ENCODE measurements around the gene ACOXL. TPM values are rescaled to one million over a fixed set of nuclear protein-coding genes. Genes with fewer than 3 reads are reported as not detected.

ACOXL gene
- total RNA-seq, 1 donor from 2014 or later, result 1.2 TPM

DNA sequence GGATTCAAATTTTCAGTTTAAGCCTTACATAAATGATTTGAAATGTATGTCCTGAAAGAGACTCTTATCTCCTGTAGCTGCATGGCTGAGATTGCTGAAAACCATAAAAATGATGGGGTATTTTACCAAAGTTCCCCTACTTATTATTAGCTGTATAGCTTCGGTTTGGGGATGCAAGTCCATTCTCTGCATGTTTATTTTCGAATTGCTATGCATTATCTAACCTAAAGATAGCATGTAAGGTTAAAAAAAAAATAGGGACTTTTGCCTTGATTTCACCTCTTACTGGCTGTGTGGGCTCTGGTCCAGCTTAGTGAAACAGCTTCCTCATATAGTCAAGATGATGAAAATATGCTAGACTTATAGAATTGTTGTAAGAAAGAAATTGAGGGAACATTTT lies 14.0 kb upstream of the ACOXL start:
- intact Hi-C loops (cut with micrococcal nuclease), result no loop called here

DNA sequence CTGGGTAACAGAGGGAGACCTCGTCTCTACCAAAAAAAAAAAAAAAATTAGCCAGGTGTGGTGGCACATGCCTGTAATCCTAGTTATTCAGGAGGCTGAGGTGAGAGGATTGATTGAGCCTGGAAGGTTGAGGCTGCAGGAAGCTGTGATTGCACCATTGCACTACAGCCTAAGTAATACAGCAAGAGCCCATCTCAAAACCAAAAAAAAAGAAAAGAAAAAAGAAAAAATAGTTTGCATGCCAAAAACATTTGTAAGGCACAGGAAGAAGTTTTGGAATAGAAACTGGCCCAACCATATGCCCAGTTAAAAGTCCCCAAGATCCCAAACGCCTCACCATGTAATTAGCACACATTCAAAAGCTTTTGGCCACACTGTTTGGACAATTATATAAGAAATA lies 13.4 kb upstream of the ACOXL start:
- intact Hi-C loops (cut with micrococcal nuclease), result no loop called here

DNA sequence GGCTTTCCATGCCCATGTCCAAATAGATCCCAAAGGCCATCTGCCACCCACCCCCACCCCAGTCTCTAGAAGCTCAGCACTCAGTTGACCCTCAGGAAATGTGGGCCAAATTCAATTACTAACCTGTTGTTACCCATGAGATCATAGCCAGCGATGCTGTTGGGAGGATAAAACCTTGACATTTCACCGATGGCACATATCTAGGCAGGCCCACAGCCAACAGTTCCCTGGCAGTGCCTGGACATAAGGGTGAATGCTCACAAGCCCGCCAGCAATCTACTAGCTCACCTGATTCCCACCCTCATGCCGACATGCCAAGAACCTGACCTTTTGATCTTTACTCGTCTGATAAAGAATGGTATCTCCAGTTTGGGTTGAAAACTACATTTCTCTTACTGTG lies 11.8 kb upstream of the ACOXL start:
- intact Hi-C loops (cut with micrococcal nuclease), result no loop called here

DNA sequence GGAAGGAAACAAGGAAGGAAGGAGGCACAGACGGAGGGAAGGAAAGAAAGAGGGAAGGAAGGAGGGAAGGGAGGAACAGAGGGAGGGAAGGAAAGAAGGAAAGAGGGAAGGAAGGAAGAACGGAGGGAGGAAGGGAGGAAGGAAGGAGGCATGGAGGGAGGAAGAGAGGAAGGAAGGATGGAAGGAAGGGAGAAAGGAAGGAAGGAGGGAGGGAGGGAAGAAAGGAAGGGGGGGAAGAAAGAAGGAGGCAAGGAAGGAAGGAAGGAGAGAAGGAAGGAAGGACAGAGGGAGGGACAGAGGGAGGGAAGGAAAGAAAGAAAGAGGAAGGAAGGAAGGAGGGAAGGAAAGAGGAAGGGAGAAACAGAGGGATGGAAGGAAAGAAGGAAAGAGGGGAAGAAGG lies 7.6 kb upstream of the ACOXL start:
- intact Hi-C loops (cut with micrococcal nuclease), result no loop called here

DNA sequence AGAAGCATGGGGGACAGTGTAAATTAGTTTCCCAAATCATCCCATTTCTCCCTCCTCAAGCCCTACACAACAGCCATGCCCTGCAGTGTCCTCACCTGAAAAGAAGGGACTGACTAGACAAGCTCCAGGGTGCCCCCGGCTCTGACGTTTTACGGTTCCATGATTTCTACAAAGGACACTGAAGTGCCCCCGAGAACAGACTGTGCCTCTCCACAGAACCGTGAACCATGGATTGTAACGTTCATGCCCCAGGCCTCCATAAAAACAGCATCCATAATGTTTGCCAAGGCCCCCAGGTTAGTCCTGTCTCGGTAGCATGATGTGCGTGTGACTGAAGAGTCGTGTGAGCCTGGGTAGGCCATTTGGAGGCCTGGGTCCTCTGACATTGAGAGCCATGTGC lies 7.0 kb upstream of the ACOXL start:
- intact Hi-C loops (cut with micrococcal nuclease), result no loop called here

DNA sequence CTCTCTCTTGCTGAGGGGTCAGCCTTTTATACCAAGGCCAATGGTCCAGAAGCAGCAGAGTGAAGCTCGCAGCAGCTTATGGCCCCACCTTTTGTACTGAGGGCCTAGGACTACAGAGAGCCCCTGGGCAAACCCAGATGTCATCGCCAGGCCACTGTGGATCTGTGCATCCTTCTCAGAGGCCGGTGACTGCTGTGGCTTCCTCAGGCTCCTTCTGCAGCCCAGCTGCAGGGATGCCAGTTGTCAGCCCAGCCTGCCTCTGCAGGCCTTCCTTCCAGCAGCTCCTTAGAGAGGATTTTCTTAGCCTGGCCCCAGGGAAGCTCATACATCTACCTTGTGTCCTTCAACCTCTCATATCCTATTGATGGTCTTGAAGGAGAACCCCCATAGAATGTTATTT lies 6.5 kb upstream of the ACOXL start:
- intact Hi-C loops (cut with micrococcal nuclease), result no loop called here

DNA sequence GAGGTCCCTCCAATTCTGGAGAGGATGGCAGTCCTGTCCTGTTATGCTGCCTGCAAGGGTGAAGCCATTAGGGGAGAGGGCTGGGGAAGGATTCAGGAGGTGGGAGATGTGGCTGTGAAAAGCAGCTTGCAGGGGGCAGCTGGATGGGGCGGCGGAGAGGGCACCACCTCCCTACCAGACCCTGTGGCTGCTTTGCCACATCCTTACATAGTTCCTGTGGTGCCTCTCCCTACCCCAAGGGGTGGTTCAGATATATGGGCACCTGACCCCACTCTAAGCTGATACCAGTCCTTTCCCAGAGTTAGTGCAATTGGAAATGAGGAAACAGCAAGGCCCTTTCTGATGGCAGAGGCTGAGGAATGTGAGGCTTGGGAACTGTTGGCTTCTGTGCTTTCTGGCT lies 6.1 kb upstream of the ACOXL start:
- intact Hi-C loops (cut with micrococcal nuclease), result no loop called here

DNA sequence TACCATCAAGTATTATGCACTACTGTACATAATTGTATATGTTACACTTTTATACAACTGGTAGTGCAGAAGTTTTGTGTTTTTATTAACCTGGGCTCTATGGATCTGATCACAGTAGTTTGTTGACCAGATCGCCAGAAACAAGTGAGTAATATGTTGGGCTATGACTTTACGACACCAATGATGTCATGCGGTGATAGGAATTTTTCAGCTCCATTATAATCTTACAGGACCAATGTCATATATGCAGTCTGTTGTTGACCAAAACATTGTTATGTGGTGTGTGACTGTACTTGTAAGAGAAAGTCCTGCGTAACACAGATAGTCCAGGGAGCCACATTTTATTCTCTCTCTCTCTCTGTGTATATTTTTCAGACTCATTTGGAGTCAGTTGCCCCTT lies 4.5 kb upstream of the ACOXL start:
- intact Hi-C loops (cut with micrococcal nuclease), result no loop called here

DNA sequence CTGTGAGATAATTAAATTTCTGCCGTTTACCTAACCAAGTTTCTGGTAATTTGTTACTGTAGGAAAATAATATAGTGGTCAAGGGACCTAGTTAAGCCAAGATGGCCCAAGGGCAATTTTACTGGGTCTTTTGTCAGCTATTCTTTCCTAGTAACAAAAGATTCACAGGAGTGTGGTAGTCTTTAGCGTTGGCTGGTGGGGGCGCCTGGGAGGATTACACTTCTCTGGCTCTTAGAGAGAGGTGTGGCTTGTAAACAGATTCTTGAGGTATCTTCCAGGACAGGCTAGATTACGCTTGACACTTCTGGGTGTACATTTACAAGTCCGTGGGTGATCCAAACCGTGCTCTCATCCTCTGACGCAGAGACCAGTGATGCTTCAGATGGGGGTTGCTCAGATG lies 3.3 kb upstream of the ACOXL start:
- intact Hi-C loops (cut with micrococcal nuclease), result no loop called here

DNA sequence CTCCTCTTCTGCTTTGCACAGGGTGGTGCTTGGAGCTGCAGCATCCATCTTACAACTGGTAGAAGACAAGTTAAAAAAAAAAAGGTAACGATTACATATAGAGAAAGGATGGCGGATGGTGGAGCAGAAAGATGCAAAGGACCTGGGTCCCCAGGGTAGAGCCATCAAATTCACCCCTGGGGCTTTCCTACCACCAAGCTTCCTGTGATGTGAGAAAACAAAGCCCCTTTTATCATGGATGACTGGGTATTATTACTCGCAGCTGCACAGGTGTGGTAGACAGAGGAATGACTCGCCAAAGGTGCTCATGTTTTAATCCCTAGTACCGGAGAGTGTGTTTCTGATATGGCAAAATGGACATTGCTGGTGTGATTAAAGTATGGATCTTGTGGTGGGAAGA lies 1.3 kb upstream of the ACOXL start:
- intact Hi-C loops (cut with micrococcal nuclease), result no loop called here

DNA sequence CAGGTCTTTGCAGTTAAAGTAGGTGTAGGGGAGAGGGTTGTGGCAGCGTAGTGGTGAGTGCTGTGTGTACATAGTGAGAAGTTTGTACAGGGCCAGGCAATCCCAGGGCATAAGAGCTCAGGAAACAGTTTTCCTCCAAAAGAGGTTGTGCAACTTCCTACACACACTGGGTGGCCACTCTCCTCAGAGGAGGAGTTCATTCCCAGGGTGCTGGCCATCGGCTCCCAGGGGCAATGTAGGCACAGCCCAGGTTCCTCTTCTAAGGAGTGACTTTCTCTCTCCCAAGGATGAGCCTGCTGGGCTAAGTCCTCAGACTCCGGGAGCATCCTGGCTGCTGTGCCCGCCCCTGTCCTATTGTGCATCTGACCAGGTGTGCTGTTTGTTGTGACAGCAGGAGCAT lies 3.0 kb downstream of the ACOXL start:
- intact Hi-C loops (cut with micrococcal nuclease), result no loop called here

DNA sequence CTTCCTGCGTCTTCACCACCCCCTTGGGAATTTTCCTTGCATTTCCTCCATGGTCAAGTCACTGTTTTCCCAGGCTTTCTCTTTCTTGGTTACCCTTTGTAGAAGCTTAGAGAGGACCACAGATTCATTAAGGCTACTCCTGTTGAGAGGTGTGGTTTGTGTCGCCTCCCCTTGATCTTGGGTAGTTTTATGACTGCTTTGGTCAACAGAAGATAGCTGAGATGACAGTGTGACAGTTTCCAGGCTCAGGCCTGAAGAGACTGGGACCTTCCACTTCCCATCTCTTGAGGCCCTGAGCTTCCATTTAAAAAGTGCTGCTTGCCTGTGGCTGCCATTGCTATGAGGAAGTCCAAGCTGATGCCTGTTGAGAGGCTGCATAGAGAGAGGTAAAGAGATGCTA lies 5.4 kb downstream of the ACOXL start:
- intact Hi-C loops (cut with micrococcal nuclease), result no loop called here

DNA sequence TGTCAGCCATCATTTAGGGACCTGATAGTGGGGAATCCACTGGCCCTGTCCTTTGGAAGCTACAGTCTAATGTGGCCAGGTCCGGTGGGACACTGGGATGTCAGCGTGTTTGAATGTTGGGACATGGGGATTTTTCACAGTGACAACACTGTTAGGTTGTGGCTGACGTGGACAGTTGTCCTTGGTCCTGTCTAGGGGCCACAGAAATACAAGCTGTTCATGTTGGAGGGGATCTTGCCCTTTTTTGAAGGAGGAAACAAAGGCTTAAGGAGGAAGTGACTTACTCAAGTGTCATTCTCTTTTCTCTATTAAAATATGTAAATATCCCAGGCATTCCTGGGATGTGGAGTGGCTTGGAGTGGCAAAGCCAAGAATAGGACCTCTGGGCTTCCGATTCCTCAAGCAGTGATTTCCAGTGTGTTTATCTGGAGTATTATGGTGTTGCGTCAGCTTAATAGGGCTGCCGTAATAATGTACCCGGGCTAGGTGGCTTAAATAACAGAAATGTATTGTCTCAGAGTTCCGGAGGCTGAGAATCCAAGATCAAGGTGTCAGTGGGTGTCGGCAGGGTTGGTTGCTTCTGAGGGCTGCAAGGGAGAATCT lies 8.5 kb downstream of the ACOXL start:
- intact Hi-C loops (cut with micrococcal nuclease), result no loop called here

DNA sequence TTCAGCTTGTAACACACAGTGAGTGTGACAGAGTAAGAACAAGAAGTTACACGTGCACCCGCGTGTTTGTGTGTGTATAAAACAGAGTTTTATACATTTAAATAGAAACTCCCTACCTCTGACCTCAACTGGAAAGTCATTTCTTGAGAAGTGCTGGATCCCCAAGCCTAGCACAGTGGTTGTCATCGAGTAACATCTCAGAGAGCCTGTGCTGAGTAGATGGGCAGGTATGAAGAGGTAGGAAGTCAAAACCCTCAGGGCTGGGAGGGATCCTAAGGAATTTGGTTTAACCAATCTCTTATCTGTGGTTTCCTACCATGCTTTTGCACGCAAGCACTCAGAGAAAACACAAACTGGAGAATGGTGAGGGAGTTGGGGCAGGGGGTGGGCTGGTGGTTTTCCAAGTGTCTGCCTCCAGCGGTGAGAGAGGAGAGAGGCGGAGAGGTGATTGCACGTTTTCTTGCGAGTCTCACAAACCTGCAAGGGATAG lies 9.2 kb downstream of the ACOXL start:
- intact Hi-C loops (cut with micrococcal nuclease), result no loop called here

DNA sequence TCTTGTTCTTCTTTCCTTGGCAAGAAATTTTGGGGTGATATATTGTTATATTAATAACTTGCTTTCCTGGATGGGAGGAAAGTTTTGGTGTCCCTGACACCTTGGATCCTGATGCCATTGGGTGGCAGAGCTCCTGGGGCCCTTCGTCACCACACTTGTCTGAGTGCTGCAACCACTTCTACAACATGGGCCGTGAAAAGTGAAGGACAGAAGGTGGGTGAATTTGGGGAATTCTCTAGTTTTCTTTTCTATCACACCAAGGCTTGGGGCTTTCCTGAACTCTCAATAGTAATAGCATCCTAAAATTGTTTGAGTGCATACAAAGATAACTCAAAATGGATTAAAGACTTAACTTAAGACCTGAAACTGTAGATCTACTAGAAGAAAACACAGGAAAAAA lies 10.0 kb downstream of the ACOXL start:
- intact Hi-C loops (cut with micrococcal nuclease), result no loop called here

DNA sequence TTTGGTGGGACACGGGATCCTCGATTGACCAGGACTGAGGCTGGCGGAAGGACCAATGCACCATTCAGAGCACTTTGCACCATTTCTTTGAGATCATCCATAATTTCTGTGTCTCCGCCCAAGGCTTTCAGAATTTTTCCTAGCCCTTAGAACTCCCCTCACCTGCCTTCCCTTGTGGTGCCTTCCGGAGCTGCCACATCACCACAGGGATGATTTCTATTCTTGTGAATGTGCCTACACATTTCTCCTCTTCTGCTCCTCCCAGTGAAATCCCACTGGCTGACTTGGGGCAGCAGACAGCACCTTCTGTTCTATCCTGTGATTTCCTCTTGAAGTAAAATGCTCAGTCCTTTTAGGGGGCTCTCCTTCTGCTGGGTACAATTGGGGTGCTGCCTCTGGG lies 11.2 kb downstream of the ACOXL start:
- intact Hi-C loops (cut with micrococcal nuclease), result no loop called here

DNA sequence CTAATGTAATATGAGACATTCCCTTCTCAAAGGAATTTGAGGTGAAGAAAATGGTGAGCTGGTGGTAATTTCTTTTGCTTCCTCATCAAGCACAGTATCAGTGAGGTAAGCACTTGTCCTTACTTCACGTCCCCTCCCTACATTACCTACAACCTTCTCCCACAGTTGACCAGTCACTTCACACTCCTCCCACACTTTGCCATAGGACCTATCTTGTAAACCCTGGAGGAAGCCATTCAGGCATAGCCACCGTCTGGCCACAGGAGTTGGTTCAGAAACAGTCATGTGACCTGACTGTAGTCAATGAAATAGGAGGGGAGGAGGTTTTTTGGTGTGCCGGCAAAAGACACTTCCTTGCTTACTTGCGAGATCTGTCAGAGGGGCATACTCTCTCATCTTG lies 12.1 kb downstream of the ACOXL start:
- intact Hi-C loops (cut with micrococcal nuclease), result no loop called here

DNA sequence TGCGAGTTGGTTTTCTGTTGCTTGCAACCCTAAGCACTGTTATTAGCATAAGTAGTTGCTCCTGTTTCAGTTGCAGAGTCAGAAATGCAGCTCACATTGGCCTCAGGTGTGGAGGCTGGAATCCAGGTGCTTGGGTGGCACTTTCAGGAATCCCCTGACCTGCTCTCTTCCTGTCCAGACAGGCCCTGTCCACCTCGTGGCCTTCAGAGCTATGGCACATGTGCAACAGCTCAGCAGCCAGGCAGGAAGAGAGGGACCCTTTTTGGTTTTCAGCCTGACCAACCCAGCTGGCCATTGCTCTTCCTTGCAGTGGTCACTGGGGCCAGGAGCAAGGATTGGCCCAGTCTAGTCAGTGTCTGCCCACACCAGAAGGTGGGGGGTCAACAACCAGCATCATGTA lies 12.7 kb downstream of the ACOXL start:
- intact Hi-C loops (cut with micrococcal nuclease), result no loop called here

DNA sequence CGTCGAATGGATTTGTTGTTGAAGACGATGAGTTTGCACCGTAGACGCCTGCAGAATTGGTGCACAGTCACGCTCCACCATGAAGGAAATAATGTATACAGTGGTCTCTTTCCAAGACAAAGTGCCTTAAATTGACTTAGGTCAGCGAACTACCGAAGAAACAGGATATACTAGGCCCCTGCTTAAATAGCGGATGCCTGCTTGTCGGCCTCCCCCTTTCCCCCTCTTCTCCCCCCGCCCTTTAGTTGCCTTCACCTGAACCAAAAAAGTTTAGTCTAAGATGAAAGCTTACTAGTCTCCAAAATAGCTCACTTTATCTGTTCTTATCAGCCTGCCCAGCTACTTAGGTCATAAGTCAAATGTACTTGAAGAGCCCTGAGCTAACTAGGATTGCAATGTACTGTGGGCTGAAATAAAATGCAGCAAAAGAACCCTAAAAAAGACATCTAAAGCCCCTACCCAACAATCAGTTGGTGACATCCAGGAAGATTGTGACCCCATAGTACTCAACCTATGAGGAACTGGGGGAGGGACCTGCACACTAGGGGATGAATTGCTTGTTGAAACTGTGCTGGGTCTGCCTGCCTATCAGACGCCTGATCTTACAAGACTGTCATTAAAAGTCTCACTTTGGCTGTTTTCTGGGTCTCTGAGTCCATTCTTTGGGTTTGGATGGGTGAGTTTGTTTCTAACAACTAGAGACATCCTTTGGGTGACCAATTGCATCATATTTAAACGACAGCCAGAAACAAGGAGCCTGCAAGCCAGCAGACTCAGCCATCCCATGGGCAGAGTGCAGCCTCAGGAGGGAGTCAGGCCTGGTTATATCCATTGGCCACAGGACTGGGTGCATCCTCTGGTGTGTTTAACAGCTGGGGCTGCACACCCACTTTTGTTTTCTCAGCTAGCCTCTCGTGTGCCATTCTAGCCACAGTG lies 14.5 kb downstream of the ACOXL start:
- intact Hi-C loops (cut with micrococcal nuclease), result no loop called here

DNA sequence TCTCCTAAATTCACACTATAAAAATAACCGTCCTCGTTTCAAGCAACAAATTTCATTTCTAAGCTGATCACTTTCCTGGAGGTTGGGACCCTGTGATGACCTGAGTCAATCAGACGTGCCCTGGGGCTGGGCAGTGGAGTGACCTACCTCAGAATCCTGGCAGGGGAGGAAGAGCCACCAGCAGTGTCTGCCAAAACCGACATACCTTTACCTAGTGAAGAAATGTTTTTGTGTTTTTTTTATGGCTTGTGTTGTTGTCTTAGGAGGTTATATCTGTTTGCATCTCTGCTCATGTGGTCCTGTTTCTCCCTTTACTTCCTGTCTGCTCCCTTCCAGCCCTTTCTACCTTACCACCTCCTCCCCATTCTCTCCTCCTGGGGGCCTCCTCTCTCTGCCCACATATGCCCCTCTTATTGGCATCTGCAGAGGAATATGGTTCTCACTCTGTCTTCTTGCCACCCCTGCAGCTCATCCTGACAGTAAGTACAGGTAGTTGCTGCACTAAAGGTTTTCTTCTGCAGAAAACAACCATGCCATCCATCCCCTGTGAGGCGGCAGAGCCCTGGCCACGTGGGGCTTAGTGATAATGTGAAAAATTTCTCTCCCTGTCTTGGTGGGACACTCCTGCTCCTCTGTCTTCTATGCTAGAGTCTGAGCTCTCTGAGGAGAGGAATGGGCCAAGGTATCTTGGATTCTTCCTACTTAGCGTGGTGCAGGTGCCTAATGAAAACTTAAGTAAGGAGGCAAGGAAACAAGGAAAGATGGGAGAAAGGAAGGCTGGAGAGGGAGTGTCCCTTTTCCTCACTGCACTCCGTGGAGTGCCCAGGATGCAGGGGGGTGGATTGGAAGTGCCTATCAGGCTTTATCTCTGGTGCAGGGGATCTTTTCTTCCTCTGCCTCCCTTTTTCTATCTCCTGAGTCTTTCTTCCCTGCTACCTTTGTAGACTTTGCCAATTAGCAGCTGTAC lies 15.4 kb downstream of the ACOXL start:
- intact Hi-C loops (cut with micrococcal nuclease), result loop anchor here (1.0 to 2.0 kb wide), 4 partner anchors 15 to 373 kb away; partner anchors contain the start of genes ACOXL, BCL2L11 and BUB1

DNA sequence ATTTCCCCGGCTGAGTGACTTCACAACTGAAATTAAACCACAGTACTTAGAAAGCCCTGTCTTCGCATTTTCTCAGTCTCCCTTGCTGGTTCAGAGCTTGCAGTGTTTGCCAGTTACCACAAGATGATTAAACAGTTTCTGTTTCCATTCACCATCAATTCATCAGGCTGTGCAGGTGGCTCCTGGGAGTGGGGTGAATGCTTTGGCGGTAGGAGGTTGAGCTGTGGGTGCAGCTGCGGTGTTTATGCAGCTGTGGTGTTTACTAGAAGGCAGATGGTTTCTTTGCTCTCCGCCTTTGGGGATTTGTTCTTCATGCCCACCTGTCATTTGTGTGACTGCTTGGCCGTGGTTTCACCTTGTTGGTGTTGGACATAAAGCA lies 16.1 kb downstream of the ACOXL start:
- intact Hi-C loops (cut with micrococcal nuclease), result loop anchor here (1.0 to 2.0 kb wide), 4 partner anchors 16 to 372 kb away; partner anchors contain the start of genes ACOXL, BCL2L11 and BUB1
